NT2/D1 (cell line): ENCODE measurements around the gene HRH3.

ENCODE experiments used
- YY1 ChIP-seq: IDR thresholded peaks from 2 replicates; pipeline ENCODE4 v1.6.1; 2011; ENCODE audit not compliant: insufficient read length, insufficient read depth
- ZNF274 ChIP-seq: IDR thresholded peaks from 2 replicates; pipeline ENCODE4 v1.6.1; 2011; ENCODE audit warnings: mild to moderate bottlenecking, low read depth, low read length

- TF ChIP-seq ZNF274 (no peak), YY1 (no peak)
These were observed 15.7 kb upstream of the HRH3 start for GRCh38 chr20:62235777-62236157.
